Activated naive CD8-positive, alpha-beta T cell treated with anti-CD3 and anti-CD28 coated beads, Interleukin-2, amount 10 ng/mL, durations not matched to agents 7 days and 5 days (primary cell): ENCODE results near the gene C18orf32. TPM values are rescaled to one million over a fixed set of nuclear protein-coding genes. Genes with fewer than 3 reads are reported as not detected.
A peak's percentile ranks its signal among the peaks of the same experiment; 100 is the strongest.
"Not testable (repeated sequence)": the region's sequence is repeated elsewhere in the genome, so short reads cannot be mapped to it uniquely, and the experiment has no call there.

ENCODE experiments used
- ATAC-seq: fragments of 150-1000 bp; cut with Tn5 transposase; one replicate; pipeline ENCODE4 v1.10.0; 2021; ENCODE audit warnings: low read depth, moderate library complexity
- POLR2A ChIA-PET: fragments of 350-600 bp; sonication (Branson Sonifier 250); formaldehyde crosslinking; loops from one replicate; lab custom pipeline; 2021; ENCODE audit warnings: antibody characterized with exemption; lab: Charles Lee
- DNase-seq: peaks from one replicate; pipeline ENCODE4 v3.0.0; 2021
- H3K27ac Mint-ChIP-seq: one replicate; pipeline ENCODE4 v1.8.0; 2022; ENCODE audit warnings: mild to moderate bottlenecking, mixed read lengths
- H3K27me3 Mint-ChIP-seq: one replicate; pipeline ENCODE4 v1.8.0; 2022; ENCODE audit warnings: mild to moderate bottlenecking, moderate library complexity, mixed read lengths
- H3K36me3 Mint-ChIP-seq: one replicate; pipeline ENCODE4 v1.8.0; 2021; ENCODE audit warnings: mild to moderate bottlenecking, mixed read lengths
- H3K4me1 Mint-ChIP-seq: one replicate; pipeline ENCODE4 v1.8.0; 2021; ENCODE audit warnings: mixed read lengths
- H3K4me3 Mint-ChIP-seq: one replicate; pipeline ENCODE4 v1.8.0; 2022; ENCODE audit warnings: mild to moderate bottlenecking, moderate library complexity, mixed read lengths
- H3K9me3 Mint-ChIP-seq: one replicate; pipeline ENCODE4 v1.8.0; 2021; ENCODE audit warnings: mixed read lengths
- total RNA-seq, 2 experiments: library from RNA; stranded (reverse); gene quantifications; one replicate each; pipeline ENCODE4 v1.2.3, GENCODE V29; 2021

C18orf32 gene
- total RNA-seq, 2 experiments from 2014 or later = 26.9 to 29.1 TPM

DNA sequence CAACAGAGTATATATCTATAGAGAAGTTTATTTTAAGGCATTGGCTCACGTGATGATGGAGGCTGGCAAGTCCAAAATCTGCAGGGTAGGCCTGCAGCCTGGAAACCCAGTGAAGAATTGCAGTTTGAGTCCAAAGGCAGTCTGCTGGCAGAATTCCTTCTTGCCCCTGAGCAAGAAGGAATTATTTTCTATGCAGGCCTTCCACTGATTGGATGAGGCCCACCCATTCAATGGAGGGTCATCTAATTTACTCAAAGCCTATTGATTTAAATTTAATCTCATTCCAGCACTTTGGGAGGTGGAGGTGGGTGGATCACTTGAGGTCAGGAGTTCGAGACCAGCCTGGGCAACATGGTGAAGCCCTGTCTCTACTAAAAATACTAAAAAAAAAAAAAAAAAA is 30.4 kb upstream of the C18orf32 start:
- no peaks in the 10 kb centered on the region for H3K36me3 Mint-ChIP-seq

DNA sequence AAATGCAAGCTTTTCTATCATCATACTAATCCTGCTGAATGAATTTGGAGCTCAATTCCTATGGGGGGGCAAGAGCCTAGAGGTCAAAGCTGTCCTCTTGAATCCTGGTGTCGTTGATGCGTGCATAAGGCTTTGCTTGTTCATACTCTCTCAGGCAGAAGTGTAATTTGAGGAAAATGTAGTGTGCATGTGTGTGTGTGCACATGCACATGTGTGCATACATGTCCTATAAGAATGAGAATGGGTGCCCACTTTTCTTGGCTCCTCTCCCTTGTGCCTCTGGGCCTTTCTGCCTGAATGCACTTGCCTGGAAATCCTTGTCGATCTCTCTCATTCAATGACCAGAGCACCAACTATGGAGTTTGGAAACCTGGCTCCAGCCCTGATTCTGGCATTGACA is 28.5 kb upstream of the C18orf32 start:
- POLR2A ChIA-PET = no interaction called here
- Mint-ChIP-seq H3K4me3 (no peak overlapping the region), H3K27ac (no peak overlapping the region), H3K27me3 (peaks cover 2% of the 10 kb centered on the region), H3K4me1 (no peaks in the 10 kb centered on the region), H3K36me3 (no peaks in the 10 kb centered on the region), H3K9me3 (no peaks in the 10 kb centered on the region)
- no peak for DNase-seq
- no peak for ATAC-seq

More for the DNA sequence above, 30.4 kb upstream of the C18orf32 start:
- peaks cover 2% of the 10 kb centered on the region for H3K27me3 Mint-ChIP-seq
- POLR2A ChIA-PET = no interaction called here
- H3K4me1 Mint-ChIP-seq = no peaks in the 10 kb centered on the region
- ATAC-seq (no peak), DNase-seq (no peak)
- no peak overlapping the region for H3K27ac Mint-ChIP-seq
- H3K4me3 Mint-ChIP-seq = no peak overlapping the region
- H3K9me3 Mint-ChIP-seq = no peaks in the 10 kb centered on the region

DNA sequence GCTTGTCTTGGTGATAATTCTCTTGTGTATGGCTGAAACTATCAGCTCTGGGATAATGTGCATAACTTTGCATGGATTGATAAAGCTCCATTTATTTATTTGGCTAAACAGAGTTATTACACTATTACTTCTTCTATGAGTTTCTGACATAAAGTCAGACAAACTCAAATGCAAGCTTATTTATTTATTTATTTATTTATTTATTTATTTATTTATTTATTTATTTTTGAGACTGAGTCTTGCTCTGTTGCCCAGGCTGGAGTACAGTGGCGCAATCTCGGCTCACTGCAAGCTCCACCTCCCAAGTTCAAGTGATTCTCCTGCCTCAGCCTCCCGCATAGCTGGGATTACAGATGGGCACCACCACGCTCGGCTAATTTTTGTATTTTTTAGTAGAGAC is 28.0 kb upstream of the C18orf32 start:
- ATAC-seq, DNase-seq, H3K9me3 Mint-ChIP-seq, H3K36me3 Mint-ChIP-seq, H3K4me1 Mint-ChIP-seq, H3K4me3 Mint-ChIP-seq, POLR2A ChIA-PET, H3K27me3 Mint-ChIP-seq, H3K27ac Mint-ChIP-seq: not testable (repeated sequence)

GRCh38 chr18:49514577-49514976 is 27.5 kb upstream of the C18orf32 start:
- Mint-ChIP-seq H3K36me3 (no peaks in the 10 kb centered on the region), H3K27me3 (peaks cover 5% of the 10 kb centered on the region), H3K27ac (no peak overlapping the region), H3K4me3 (no peak overlapping the region), H3K4me1 (no peaks in the 10 kb centered on the region), H3K9me3 (no peaks in the 10 kb centered on the region)
- POLR2A ChIA-PET = no interaction called here
- DNase-seq = no peak
- ATAC-seq = no peak

DNA sequence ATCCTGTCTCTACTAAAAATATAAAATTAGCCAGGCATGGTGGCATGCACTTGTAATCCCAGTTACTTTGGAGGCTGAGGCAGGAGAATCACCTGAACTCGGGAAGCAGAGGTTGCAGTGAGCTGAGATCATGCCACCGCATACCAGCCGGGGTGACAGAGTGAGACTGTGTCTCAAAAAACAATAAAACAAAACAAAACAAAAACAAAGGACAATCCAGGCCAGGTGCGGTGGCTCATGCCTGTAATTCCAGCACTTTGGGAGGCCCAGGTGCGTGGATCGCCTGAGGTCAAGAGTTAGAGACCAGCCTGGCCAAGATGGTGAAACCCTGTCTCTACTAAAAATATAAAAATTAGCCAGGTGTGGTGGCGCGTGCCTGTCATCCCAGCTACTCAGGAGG is 25.8 kb upstream of the C18orf32 start:
- H3K4me3 Mint-ChIP-seq, POLR2A ChIA-PET, H3K27ac Mint-ChIP-seq, H3K27me3 Mint-ChIP-seq, H3K9me3 Mint-ChIP-seq, H3K36me3 Mint-ChIP-seq, DNase-seq, H3K4me1 Mint-ChIP-seq, ATAC-seq: not testable (repeated sequence)

DNA sequence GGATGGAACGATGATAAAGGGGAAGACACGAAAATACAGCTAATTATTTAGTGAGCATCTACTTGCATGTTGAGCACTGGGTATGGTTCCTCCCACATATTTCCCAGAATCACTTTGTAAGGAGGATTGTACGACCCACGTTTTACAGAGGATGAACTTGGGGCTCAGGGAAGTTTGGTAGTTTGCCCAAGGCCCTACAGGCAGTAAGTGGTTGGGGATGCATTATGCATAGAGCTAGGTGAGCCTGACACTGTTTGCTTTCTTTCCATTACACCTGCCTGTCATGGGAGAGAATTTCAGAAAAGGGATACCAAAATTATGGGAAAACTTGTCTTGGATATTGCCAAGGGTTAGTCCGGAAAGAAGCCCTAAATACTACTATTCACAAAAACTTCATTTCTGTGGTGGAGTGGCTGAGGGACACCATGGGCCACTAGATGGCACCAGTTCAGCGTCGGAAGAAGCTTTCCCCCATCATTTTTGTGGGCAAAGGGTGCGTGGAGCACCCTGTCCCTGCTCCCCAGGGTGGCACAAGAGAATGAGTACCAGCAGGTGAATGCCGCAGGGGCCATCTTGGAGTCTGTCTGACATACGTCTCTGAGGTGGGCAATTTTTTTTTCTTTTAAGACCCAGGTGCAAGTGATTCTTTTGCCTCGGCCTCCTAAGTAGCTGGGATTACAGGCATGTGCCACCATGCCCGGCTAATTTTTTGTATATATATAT is 23.5 kb upstream of the C18orf32 start:
- Mint-ChIP-seq H3K9me3 (no peaks in the 10 kb centered on the region), H3K4me3 (no peak overlapping the region), H3K4me1 (no peaks in the 10 kb centered on the region), H3K27ac (no peak overlapping the region), H3K27me3 (peaks cover 19% of the 10 kb centered on the region), H3K36me3 (no peaks in the 10 kb centered on the region)
- POLR2A ChIA-PET = interaction anchor here (0.5 kb wide), 1 partner anchor 301 kb away, joined by 3 read pairs; no protein-coding TSS in a partner anchor
- ATAC-seq (peak; percentile 72), DNase-seq (peak; percentile 54)

DNA sequence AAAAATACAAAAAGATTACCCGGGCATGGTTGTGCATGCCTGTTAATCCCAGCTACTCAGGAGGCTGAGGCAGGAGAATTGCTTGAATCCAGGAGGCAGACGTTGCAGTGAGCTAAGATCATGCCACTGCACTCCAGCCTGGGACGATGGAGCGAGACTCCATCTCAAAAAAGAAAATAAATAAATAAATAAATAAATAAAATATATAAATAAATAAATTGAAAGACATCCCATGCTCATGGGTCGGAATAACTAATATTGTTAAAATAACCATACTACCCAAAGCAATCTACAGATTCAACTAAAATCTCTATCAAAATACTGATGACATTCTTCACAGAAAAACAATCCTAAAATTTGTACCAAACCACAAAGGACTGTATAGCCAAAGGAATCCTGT is 19.4 kb upstream of the C18orf32 start:
- POLR2A ChIA-PET, H3K36me3 Mint-ChIP-seq, ATAC-seq: not testable (repeated sequence)

GRCh38 chr18:49503931-49504330 is 16.9 kb upstream of the C18orf32 start:
- ATAC-seq = no peak
- Mint-ChIP-seq H3K4me1 (no peaks in the 10 kb centered on the region), H3K4me3 (no peak overlapping the region), H3K27ac (no peak overlapping the region), H3K27me3 (peaks cover 25% of the 10 kb centered on the region), H3K36me3 (no peaks in the 10 kb centered on the region), H3K9me3 (no peaks in the 10 kb centered on the region)
- DNase-seq = no peak
- POLR2A ChIA-PET = no interaction called here

More for the DNA sequence above, 19.4 kb upstream of the C18orf32 start:
- H3K9me3 Mint-ChIP-seq, H3K4me3 Mint-ChIP-seq, H3K27ac Mint-ChIP-seq, H3K4me1 Mint-ChIP-seq, DNase-seq: not testable (repeated sequence)
- H3K27me3 Mint-ChIP-seq = peaks cover 21% of the 10 kb centered on the region

GRCh38 chr18:49500201-49500921 is 13.3 kb upstream of the C18orf32 start:
- POLR2A ChIA-PET = no interaction called here
- H3K27me3 Mint-ChIP-seq = peaks cover 9% of the 10 kb centered on the region
- no peaks in the 10 kb centered on the region for H3K36me3 Mint-ChIP-seq
- H3K4me3 Mint-ChIP-seq = no peak overlapping the region
- no peaks in the 10 kb centered on the region for H3K4me1 Mint-ChIP-seq
- DNase-seq (no peak), ATAC-seq (no peak)
- H3K9me3 Mint-ChIP-seq = no peaks in the 10 kb centered on the region
- H3K27ac Mint-ChIP-seq = no peak overlapping the region

GRCh38 chr18:49499046-49499637 is 12.1 kb upstream of the C18orf32 start:
- Mint-ChIP-seq H3K27me3 (peaks cover 9% of the 10 kb centered on the region), H3K36me3 (no peaks in the 10 kb centered on the region)
- ATAC-seq = no peak

GRCh38 chr18:49495480-49495879 is 8.4 kb upstream of the C18orf32 start:
- Mint-ChIP-seq H3K4me3 (no peak overlapping the region), H3K27ac (no peak overlapping the region), H3K36me3 (peaks cover 7% of the 10 kb centered on the region), H3K27me3 (peaks cover 4% of the 10 kb centered on the region), H3K9me3 (no peaks in the 10 kb centered on the region), H3K4me1 (peaks cover 14% of the 10 kb centered on the region)
- POLR2A ChIA-PET = interaction anchor here (1.8 kb wide), 1 partner anchor 8 kb away, joined by 5 read pairs; the partner anchor contains the start of gene C18orf32
- DNase-seq (no peak), ATAC-seq (no peak)

More at GRCh38 chr18:49499046-49499637, 12.1 kb upstream of the C18orf32 start:
- Mint-ChIP-seq H3K9me3 (no peaks in the 10 kb centered on the region), H3K4me3 (no peak overlapping the region), H3K4me1 (no peaks in the 10 kb centered on the region), H3K27ac (no peak overlapping the region)
- no peak for DNase-seq
- POLR2A ChIA-PET = no interaction called here

DNA sequence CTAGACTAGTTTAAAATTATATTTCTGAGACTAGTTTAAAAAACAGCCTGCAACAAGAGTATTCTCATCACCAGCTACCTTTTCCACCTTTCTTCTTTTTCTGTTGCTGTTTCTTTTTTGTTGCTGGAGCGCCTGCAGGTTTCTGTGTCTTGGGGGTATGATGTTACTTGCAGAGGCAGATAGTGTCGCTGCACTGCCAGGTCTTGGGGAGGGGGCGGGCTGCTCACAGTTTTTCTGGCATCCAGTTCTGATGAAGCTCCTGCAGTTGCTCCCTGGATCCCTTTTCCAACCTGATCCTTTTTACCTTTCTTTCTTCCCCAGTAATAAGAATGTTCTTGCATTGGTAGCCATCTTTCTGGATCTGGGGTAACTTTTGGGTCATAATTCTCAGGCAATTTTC is 8.0 kb upstream of the C18orf32 start:
- POLR2A ChIA-PET = interaction anchor here (1.8 kb wide), 1 partner anchor 8 kb away, joined by 5 read pairs; the partner anchor contains the start of gene C18orf32
- Mint-ChIP-seq H3K27ac (no peak overlapping the region), H3K4me3 (no peak overlapping the region), H3K36me3 (peaks cover 11% of the 10 kb centered on the region), H3K27me3 (peaks cover 3% of the 10 kb centered on the region), H3K4me1 (peaks cover 18% of the 10 kb centered on the region), H3K9me3 (no peaks in the 10 kb centered on the region)
- DNase-seq (no peak), ATAC-seq (no peak)

GRCh38 chr18:49494660-49495059 is 7.6 kb upstream of the C18orf32 start:
- H3K9me3 Mint-ChIP-seq = no peaks in the 10 kb centered on the region
- peaks cover 3% of the 10 kb centered on the region for H3K27me3 Mint-ChIP-seq
- no peak overlapping the region for H3K27ac Mint-ChIP-seq
- no peak for DNase-seq
- POLR2A ChIA-PET = no interaction called here
- no peak overlapping the region for H3K4me3 Mint-ChIP-seq
- no peak for ATAC-seq
- H3K36me3 Mint-ChIP-seq = peaks cover 15% of the 10 kb centered on the region
- peaks cover 22% of the 10 kb centered on the region for H3K4me1 Mint-ChIP-seq
